ENCODE measurements around the gene B4GALNT2.

DNA sequence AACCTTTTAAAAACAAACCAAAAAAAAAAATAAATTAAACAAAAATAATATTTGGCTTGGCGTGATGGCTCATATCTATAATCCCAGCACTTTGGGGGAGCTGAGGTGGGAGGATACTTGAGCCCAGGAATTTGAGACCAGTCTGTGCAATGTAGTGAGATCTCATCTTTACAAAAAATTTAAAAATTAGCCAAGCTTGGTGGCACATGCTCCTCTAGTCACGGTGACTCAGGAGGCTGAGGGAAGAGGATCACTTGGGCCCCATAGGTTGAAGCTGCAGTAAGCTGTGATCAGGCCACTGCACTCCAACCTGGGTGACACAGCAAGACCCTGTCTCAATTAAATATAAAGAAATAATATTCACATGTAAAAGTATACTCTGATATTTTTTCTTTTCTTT, 65.6 kb downstream of the B4GALNT2 start:
- TF ChIP-seq, protein P1, sequence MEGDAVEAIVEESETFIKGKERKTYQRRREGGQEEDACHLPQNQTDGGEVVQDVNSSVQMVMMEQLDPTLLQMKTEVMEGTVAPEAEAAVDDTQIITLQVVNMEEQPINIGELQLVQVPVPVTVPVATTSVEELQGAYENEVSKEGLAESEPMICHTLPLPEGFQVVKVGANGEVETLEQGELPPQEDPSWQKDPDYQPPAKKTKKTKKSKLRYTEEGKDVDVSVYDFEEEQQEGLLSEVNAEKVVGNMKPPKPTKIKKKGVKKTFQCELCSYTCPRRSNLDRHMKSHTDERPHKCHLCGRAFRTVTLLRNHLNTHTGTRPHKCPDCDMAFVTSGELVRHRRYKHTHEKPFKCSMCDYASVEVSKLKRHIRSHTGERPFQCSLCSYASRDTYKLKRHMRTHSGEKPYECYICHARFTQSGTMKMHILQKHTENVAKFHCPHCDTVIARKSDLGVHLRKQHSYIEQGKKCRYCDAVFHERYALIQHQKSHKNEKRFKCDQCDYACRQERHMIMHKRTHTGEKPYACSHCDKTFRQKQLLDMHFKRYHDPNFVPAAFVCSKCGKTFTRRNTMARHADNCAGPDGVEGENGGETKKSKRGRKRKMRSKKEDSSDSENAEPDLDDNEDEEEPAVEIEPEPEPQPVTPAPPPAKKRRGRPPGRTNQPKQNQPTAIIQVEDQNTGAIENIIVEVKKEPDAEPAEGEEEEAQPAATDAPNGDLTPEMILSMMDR (IDR thresholded peaks at IDR 0.05), result no peak
- no peak for TF ChIP-seq EZH2 (IDR thresholded peaks at IDR 0.05; ENCODE audit: borderline replicate concordance, insufficient read depth, low read depth, low read length, poor library complexity, severe bottlenecking)
